HG03196 (cell line): ENCODE results near the gene KPNA5.
"Not testable (repeated sequence)": the region's sequence is repeated elsewhere in the genome, so short reads cannot be mapped to it uniquely, and the experiment has no call there.

Experiments used
- ATAC-seq: cut with Tn5 transposase; IDR thresholded peaks from one replicate; pipeline ENCODE4 v1.9.1; 2021; ENCODE audit not compliant: unreplicated experiment

Gene KPNA5

GRCh38 chr6:116697480-116697879 is 16.5 kb downstream of the KPNA5 start:
- no peak for ATAC-seq

DNA sequence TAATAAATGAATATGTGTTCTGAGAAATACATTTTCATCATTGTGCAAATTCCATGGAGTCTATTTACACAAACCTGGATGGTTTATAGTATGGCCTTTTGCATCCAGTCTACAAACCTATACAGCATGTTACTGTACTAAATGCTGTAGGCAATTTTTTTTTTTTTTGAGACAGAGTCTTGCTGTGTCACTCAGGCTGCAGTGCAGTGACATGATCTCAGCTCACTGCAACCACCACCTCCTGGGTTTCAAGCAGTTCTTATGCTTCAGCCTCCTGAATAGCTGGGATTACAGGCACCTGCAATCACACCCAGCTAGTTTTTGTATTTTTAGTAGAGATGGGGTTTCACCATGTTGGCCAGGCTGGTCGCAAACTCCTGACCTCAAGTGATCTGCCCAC is 22.9 kb downstream of the KPNA5 start:
- ATAC-seq: not testable (repeated sequence)

DNA sequence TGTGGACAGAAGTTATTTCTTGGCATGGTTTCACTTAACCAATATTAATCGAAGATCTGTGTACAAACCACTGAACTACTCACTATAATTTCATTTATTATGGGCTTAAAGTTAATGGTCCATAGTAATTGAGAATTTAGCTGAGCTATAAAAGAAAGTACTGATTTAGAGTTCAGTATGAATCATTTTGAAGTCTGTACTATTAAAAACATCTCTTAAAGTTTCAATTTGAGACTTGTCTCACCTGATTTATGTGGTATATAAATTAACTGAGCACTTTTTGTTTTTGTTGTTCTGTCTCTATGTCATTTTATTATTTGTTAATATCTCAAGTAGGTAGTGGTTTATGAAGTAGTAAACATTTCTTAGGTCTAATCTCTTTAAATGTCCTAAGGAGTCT is 24.9 kb downstream of the KPNA5 start:
- no peak for ATAC-seq

GRCh38 chr6:116714296-116714695 is 33.3 kb downstream of the KPNA5 start:
- no peak for ATAC-seq

DNA sequence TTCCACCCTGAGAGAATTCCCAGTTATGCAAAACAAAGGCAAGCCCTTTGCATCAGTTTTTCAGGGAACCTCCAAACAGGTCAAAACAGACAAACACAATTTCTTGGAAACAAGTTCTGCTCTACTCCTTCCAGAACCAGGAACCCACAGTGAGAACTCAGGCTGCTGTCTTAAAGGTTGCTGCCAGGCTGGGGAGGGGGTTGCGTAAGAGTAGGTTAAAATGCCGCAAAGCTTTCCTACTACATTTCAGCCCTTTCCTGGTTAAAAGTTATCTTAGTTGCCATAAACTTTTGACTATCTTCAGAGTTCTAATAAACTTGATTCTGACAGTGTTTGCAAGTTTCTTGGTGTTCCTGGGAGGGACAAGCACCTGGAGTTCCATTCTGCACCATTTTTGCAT is 33.8 kb downstream of the KPNA5 start:
- ATAC-seq: no peak

GRCh38 chr6:116726947-116727346 is 45.9 kb downstream of the KPNA5 start:
- no peak for ATAC-seq

DNA sequence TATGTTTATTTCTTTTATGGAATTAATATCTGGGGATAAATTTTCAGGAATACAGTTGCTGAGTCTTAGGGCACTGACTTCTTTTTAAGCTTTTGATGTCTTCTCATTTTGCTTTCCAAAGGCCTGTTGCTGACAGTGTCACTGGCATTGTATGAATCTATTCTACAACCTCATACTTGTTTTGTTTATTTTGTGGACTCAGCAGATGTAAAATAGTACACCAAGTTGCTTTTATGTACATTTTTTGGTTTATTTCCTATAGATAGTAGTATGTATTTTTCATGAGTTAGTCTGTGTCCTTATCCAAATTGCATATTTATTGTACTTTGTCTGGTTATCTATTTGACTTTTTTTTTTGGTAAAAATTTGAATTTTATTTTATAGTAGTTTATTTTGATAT is 49.5 kb downstream of the KPNA5 start:
- no peak for ATAC-seq

- no peak for ATAC-seq
Observed at GRCh38 chr6:116737004-116737403, 56.0 kb downstream of the KPNA5 start.

- ATAC-seq: not testable (repeated sequence)
Observed at GRCh38 chr6:116740486-116740885, 59.5 kb downstream of the KPNA5 start.

GRCh38 chr6:116741571-116741970 is 60.6 kb downstream of the KPNA5 start:
- ATAC-seq: no peak

DNA sequence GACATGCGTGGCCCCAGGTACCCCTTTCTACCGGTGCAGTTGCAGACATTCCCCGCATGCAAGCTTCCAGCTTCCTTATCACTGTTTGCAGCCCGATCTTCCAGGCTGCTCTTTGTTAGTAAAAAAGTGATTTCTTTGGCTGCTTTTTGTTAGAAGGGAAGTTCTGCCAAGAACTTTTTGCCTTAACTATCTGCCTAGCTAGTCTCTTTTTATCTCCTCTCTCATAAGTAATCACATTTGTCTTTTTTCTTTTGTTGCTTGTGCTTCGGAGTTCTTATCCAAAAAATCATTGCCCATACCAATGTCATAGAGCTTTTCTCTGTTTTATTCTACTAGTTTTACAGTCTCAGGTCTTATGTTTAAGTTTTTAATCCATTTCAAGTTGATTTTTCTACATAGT is 64.2 kb downstream of the KPNA5 start:
- ATAC-seq: no peak

- ATAC-seq: no peak
Observed at GRCh38 chr6:116761779-116762178, 80.8 kb downstream of the KPNA5 start.

GRCh38 chr6:116762235-116762634 is 81.2 kb downstream of the KPNA5 start:
- no peak for ATAC-seq

DNA sequence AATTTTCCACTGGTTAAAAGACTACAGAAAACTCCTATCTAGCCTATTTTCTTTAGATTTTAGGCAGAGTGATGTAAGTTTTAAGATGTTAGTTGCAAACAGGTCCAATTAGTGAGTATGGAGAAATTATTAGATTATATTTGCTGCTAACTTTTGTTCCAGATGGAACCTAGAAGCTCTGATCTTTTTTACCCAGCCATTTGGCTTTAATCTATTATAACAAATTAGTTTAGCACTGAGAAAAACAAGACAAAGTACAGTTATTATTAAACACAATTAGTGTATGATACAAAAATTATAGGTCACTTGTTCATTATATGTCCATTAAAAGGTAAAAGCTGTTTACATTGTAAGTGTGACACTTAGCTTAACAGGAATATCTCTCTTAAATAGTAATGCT is 82.0 kb downstream of the KPNA5 start:
- ATAC-seq: no peak

GRCh38 chr6:116763906-116764628 is 83.1 kb downstream of the KPNA5 start:
- ATAC-seq: no peak

GRCh38 chr6:116764629-116764960 is 83.6 kb downstream of the KPNA5 start:
- ATAC-seq: no peak

- no peak for ATAC-seq
Observed at GRCh38 chr6:116764961-116765841, 84.2 kb downstream of the KPNA5 start, which contains the start of gene FAM162B. FAM162B (minus strand) TSS chr6:116765719; CDS start chr6:116765576, 143 bp downstream.

DNA sequence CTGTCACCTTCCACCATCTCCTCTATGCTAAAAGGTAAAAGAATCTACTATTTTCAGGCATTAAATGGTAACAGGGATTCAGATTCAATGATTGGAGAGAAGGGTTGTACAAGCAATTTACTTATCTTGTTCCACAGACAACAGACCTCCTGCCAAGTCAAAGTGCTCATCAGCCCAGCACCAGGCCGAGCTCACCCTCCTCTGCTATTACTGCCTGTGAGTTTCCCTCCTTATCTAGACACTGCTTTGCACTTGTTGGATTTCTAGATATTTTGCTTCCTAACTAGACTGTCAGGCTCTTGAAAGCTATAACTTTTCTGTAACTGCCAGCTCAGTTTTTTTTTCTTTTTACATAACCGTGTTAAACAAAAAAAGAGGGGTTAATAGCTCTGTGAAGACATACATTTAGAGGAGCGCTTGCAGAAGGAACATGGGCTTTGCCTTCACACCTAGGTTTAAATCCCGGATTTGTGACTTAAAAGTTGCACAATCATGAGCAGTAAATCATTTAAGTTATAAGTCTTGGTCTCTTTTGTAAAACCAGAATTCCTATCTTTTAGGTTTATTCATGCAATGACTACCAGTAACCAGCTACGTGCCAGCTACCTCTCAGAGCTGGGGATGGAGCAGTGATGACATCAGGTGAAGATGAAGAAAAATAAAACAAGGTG is 85.6 kb downstream of the KPNA5 start:
- ATAC-seq: no peak

DNA sequence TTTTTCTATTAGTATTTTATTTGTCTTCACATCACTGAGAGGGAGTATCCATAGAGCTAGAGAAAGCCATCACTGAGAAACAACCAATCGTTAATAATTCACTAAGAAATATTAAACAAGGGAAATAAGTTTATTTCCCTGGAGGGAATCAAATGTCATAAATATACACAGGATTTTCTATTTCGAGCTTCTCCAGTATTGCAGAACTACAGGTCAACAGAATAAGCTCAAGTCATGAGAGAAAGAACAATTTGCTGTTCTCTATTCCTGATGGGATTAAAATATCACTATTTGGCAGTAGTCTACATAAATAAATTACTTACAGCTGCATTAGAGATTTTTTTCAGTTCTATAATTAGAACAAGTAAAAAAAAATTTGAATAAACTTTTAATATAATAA is 86.7 kb downstream of the KPNA5 start:
- ATAC-seq: no peak

DNA sequence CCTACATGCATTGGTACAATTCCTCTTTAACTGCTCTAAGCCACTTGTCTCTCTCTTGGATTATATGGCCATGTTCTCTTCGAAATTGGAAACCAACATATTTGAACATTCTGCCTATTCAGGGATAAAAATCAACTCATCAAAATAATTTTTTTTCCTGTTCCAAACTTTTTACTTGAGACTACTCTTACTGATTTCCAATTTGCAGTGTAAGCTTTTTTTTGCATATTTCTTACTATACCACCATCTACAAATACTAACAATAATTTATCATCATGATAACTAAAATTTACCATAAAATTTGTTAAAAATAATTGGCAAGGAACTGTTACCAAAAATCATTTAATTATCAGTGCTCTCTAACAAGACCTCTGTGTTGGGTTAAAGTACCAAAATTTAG is 91.4 kb downstream of the KPNA5 start:
- ATAC-seq: no peak

- ATAC-seq: no peak
Observed at GRCh38 chr6:116773886-116774285, 92.9 kb downstream of the KPNA5 start.
